GM13976 (cell line): ENCODE measurements around the gene RUNX3.

ENCODE experiments used
- DNase-seq: peaks from one replicate; pipeline ENCODE4 v3.0.0; 2012; ENCODE audit warnings: low spot score
- in situ Hi-C: fragments of 300-500 bp; cut with MboI; formaldehyde crosslinking; loops from one replicate; pipeline ENCODE4 v1.12.0; 2022; ENCODE audit warnings: low sequenced_read_pairs, mixed read lengths, inconsistent platforms; ENCODE audit not compliant: unreplicated experiment
- TF ChIP-seq, protein P1 (sequence below): IDR thresholded peaks from 2 replicates; pipeline ENCODE4 v1.5.1; 2012; ENCODE audit warnings: borderline replicate concordance, mild to moderate bottlenecking; ENCODE audit not compliant: insufficient read depth; ENCODE audit errors: extremely low read depth, missing control alignments, control extremely low read depth

The RUNX3 gene

DNA sequence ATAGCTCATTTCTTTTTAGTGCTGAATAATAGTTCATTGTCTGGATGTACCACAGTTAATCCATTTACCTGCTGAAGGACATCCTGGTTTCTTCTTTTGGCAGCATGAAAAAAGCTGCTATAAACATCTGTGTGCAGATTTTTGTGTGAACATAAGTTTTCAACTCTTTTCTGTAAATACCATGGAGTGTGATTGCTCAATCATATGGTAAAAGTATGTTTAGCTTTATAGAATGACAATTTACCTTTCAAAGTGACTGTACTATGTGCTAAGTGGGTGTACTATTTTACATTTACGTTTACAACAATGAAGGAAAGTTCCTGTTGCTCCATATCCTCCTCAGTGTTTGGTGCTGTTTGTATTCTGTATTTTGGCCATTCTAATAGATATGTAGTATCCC, 49.0 kb downstream of the RUNX3 start:
- in situ Hi-C loops = no loop called here
- no peak for DNase-seq
- TF ChIP-seq, protein P1, sequence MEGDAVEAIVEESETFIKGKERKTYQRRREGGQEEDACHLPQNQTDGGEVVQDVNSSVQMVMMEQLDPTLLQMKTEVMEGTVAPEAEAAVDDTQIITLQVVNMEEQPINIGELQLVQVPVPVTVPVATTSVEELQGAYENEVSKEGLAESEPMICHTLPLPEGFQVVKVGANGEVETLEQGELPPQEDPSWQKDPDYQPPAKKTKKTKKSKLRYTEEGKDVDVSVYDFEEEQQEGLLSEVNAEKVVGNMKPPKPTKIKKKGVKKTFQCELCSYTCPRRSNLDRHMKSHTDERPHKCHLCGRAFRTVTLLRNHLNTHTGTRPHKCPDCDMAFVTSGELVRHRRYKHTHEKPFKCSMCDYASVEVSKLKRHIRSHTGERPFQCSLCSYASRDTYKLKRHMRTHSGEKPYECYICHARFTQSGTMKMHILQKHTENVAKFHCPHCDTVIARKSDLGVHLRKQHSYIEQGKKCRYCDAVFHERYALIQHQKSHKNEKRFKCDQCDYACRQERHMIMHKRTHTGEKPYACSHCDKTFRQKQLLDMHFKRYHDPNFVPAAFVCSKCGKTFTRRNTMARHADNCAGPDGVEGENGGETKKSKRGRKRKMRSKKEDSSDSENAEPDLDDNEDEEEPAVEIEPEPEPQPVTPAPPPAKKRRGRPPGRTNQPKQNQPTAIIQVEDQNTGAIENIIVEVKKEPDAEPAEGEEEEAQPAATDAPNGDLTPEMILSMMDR = no peak

DNA sequence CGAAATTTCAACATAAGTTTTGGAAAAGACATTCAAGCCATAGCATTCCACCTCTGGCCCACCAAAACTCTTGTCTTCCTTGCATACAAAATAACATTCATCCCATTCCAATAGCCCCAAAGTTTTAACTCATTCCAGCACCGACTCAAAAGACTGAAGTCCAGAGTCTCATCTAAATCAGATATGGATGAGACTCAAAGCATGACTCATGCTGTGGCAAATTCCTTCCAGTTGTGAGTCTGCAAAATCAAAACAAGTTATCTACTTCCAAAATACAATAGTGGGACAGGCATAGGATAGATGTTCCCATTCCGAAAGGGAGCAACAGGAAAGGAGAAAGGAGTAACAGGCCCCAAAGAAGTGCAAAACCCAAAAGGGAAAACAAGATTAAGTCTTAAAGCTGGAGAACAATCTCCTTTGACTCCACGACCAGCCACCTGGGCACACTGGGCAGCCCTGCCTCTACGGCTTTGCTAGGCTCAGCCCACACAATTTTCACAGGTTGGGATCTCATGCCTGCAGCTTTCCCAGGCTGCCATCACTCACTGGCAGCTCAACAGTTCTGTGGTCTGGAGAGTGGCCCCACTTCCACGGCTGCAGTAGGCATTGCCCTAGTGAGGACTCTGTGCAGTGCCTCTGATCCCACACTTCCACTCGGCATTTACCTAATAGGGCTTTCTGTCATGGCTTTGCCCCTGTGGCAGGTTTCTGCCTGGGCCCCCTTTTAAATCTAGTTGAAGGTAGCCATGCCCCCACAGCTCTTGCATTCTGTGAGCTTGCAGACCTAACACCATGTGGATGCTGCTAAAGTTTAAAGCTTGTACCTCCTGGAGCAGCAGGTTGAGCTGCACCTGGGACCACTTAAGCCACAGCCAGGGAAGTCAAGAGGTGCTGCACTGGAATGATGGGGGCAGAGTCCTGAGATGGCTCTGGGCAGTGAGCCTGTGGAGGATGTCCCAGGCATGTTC, 51.0 kb downstream of the RUNX3 start:
- TF ChIP-seq, protein P1 = no peak
- DNase-seq = no peak
- in situ Hi-C loops = no loop called here

DNA sequence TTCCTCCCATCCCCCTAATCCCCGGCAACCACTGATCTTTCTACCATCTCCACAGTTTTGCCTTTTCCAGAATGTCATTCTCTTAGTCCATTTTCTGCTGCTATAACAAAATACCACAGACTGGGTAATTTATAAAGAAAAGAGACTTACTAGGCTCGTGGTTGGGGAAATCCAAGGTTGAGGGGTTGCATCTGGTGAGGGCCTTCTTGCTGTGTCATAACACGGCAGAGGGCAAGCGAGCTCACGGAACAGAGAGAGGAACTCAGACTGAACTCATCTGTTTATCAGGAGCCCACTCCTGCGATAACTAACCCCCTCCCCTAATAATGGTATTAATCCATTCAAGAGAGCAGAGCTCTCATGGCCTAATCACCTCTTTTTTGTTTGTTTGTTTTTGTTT, 52.0 kb downstream of the RUNX3 start:
- TF ChIP-seq, protein P1 = no peak
- in situ Hi-C loops = no loop called here
- DNase-seq = no peak

DNA sequence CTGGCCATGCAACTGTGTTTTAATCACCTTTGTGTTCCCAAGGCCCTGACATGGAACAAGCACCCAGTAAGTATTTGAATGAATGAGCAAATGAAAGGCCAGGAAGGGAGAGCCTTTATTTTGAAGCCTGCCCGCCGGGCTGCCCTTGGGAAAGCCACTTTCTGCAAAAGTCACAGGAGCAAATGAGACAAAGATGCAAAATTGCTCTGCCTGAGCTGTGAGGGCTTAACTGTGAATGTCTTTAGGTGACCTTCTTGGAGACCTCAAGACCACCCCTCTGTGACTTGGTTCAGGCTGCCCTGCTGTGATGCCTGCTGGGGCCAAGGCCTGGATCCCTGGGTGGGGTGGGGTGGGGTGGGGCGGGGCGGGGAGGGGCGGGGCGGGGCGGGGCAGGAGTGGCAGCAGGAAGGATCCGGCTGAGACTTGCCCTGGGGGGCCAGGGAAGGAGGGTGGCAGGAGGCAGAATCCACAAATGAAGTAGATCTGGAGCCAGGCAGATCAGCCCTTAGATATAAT, 54.0 kb downstream of the RUNX3 start:
- TF ChIP-seq, protein P1 = no peak
- DNase-seq = no peak
- in situ Hi-C loops = no loop called here

DNA sequence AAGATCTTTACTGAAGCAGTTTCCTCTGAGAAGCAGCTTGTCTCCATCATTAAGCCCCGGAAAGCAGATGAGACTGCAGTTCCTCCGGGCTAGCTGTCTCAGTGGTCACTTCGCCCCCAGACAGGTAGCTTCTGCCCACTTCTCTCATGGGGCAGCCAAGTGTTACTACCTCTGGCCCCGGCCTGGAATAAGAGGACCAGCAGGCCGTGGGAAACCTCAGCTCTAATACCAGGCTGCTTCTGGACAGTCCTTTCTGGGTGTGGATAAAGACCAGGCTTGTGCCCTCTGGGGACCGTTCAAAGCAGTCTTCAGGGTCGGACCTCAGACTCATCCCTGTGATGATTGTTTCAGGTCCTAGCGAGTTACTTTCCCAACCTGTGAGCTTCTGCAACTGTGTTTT, 54.8 kb downstream of the RUNX3 start:
- in situ Hi-C loops = no loop called here
- no peak for DNase-seq
- TF ChIP-seq, protein P1 = no peak

DNA sequence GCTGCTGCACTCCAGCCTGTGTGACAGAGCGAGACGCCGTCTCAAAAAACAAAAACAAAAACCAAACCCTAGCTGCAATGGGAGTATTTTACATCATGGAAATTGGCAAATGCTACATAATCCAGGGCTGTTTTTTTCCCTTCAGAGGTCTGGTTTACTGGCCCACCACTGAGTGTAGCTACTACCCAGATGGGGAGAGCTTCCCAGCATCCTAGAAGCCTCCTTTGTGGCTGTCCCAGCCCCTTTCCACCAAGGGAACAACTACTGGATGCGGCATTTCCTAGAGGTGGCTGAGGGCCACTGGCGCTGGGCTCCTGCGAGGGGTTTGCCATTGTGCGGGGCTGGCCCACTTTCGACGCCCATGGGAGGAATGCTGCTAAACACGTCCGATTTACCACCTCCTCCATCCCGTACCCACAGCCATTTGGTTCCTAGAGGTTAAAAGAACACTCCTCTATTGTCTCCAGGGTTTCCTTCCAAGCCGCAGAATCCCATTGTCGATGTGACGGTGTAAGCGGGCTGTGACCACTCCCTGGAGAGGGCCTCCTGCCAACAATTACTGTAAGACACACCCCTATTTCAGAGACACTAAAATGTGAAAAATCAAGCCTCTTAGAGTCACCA, 55.4 kb downstream of the RUNX3 start:
- TF ChIP-seq, protein P1 = no peak
- DNase-seq = no peak
- in situ Hi-C loops = no loop called here
